CD14-positive monocyte (primary cell): Measurements from ENCODE around the gene DERL3. TPM values are rescaled to one million over a fixed set of nuclear protein-coding genes. Genes with fewer than 3 reads are reported as not detected.
A peak's percentile ranks its signal among the peaks of the same experiment; 100 is the strongest.

ENCODE experiments used
- DNase-seq, 3 donors: peaks; one replicate each; pipeline ENCODE4 v3.0.0-alpha.2; 2011 to 2022
- H2AFZ ChIP-seq: 2 replicates; pipeline ENCODE4 v1.6.0; 2012; ENCODE audit warnings: mild to moderate bottlenecking, low read depth, low read length, inconsistent platforms; ENCODE audit not compliant: insufficient read depth, poor library complexity, severe bottlenecking
- H3K27ac ChIP-seq, 2 donors: 1 replicate in 1 of 2; 2 replicates in 1 of 2; pipeline ENCODE4 v1.5.1; 2012 to 2013; ENCODE audit warnings: low read length in 2 of 2, control low read depth in 1 of 2, inconsistent platforms in 1 of 2, low read depth in 1 of 2, mild to moderate bottlenecking in 1 of 2
- H3K27me3 ChIP-seq, 2 donors: one replicate each; pipeline versions ENCODE4 v1.6.0 to v1.6.1; 2011 to 2013; ENCODE audit warnings: low read length in 2 of 2; ENCODE audit not compliant: control insufficient read depth in 2 of 2, insufficient read depth in 2 of 2
- H3K36me3 ChIP-seq, 2 donors: replicated peaks in 1 of 2; 1 replicate in 1 of 2; 2 replicates in 1 of 2; pipeline versions ENCODE4 v1.5.1 to v1.6.1; 2012 to 2013; ENCODE audit warnings: low read length in 2 of 2, control low read depth in 1 of 2, inconsistent platforms in 1 of 2, mild to moderate bottlenecking in 1 of 2; ENCODE audit not compliant: insufficient read depth in 2 of 2, control insufficient read depth in 1 of 2
- H3K4me1 ChIP-seq, 2 donors: 1 replicate in 1 of 2; 2 replicates in 1 of 2; pipeline versions ENCODE4 v1.5.1 to v1.6.1; 2012 to 2013; ENCODE audit warnings: low read length in 2 of 2, control low read depth in 1 of 2, inconsistent platforms in 1 of 2, mild to moderate bottlenecking in 1 of 2, moderate library complexity in 1 of 2; ENCODE audit not compliant: insufficient read depth in 2 of 2, control insufficient read depth in 1 of 2
- H3K4me2 ChIP-seq: replicated peaks from 2 replicates; pipeline ENCODE3; 2012; ENCODE audit warnings: low read length, moderate library complexity, mild to moderate bottlenecking; ENCODE audit not compliant: poor library complexity, severe bottlenecking; ENCODE audit errors: extremely low read depth
- H3K4me3 ChIP-seq, 3 experiments: fragments of 200-600 bp in 1 of 3; sonication (generic) in 1 of 3; replicated peaks in 1 of 3; 1 replicate in 2 of 3; 2 replicates in 1 of 3; pipeline ENCODE4 v1.5.1; 2011 to 2013; ENCODE audit warnings: low read length in 3 of 3, mild to moderate bottlenecking in 3 of 3, control low read depth in 2 of 3, low read depth in 2 of 3, inconsistent platforms in 1 of 3, moderate library complexity in 1 of 3
- H3K79me2 ChIP-seq: 2 replicates; pipeline ENCODE4 v1.6.0; 2012; ENCODE audit warnings: mild to moderate bottlenecking, control low read depth, inconsistent platforms, low read length, moderate library complexity; ENCODE audit not compliant: insufficient read depth
- H3K9ac ChIP-seq: 2 replicates; pipeline ENCODE4 v1.6.0; 2017; ENCODE audit warnings: low read length, mild to moderate bottlenecking; ENCODE audit not compliant: insufficient read depth, poor library complexity, severe bottlenecking
- H3K9me3 ChIP-seq, 2 donors: replicated peaks in 1 of 2; 1 replicate in 1 of 2; 2 replicates in 1 of 2; pipeline versions ENCODE4 v1.5.1 to v1.6.1; 2012 to 2013; ENCODE audit warnings: low read length in 2 of 2, control low read depth in 1 of 2; ENCODE audit not compliant: control insufficient read depth in 1 of 2, insufficient read depth in 1 of 2
- H4K20me1 ChIP-seq: 2 replicates; pipeline ENCODE4 v1.6.0; 2012; ENCODE audit warnings: mild to moderate bottlenecking, low read length, control low read depth, moderate library complexity; ENCODE audit not compliant: insufficient read depth
- H3K27ac Mint-ChIP-seq, 7 donors: one replicate each; pipeline ENCODE4 v1.8.0; 2020; ENCODE audit warnings: mild to moderate bottlenecking in 7 of 7, mixed read lengths in 7 of 7, moderate library complexity in 6 of 7, inconsistent platforms in 2 of 7
- H3K27me3 Mint-ChIP-seq, 3 donors: one replicate each; pipeline ENCODE4 v1.8.0; 2021 to 2022; ENCODE audit warnings: low read depth in 3 of 3, mild to moderate bottlenecking in 3 of 3, mixed read lengths in 3 of 3, moderate library complexity in 3 of 3, inconsistent platforms in 1 of 3
- H3K36me3 Mint-ChIP-seq, 2 donors: one replicate each; pipeline ENCODE4 v1.8.0; 2020; ENCODE audit warnings: mixed read lengths in 2 of 2, inconsistent platforms in 1 of 2, mild to moderate bottlenecking in 1 of 2
- H3K4me1 Mint-ChIP-seq: one replicate; pipeline ENCODE4 v1.8.0; 2020; ENCODE audit warnings: mild to moderate bottlenecking, mixed read lengths
- H3K4me3 Mint-ChIP-seq, 2 donors: one replicate each; pipeline ENCODE4 v1.8.0; 2020; ENCODE audit warnings: mild to moderate bottlenecking in 2 of 2, mixed read lengths in 2 of 2, moderate library complexity in 1 of 2
- H3K9me3 Mint-ChIP-seq, 7 donors: one replicate each; pipeline ENCODE4 v1.8.0; 2020 to 2022; ENCODE audit warnings: mixed read lengths in 7 of 7, mild to moderate bottlenecking in 6 of 7, moderate library complexity in 6 of 7, inconsistent platforms in 2 of 7
- WGBS: methylation state at CpG from one replicate; pipeline ENCODE4 v1.1.5; 2013; ENCODE audit warnings: missing lambda C conversion rate; ENCODE audit not compliant: insufficient coverage; 5-methylcytosine and 5-hydroxymethylcytosine counted together
- intact Hi-C, 2 donors: fragments of 100-400 bp; cut with micrococcal nuclease; formaldehyde crosslinking; loops; one replicate each; pipeline versions ENCODE4 v1.15.0 to v1.15.1; 2023
- polyA plus RNA-seq, 3 donors: library from polyadenylated mRNA; depleted of rRNA in 1 of 3; unstranded in 2 of 3; stranded (reverse) in 1 of 3; fragments of 300-500 nt in 2 of 3; fragments of >200 nt in 1 of 3; fragmentation: Illumina TruSeq in 2 of 3; gene quantifications; 1 replicate in 2 of 3; 2 replicates in 1 of 3; pipeline ENCODE4 v1.2.3, GENCODE V29; 2012 to 2021
- TF ChIP-seq, protein P1 (sequence below): fragments of 200-600 bp; IDR thresholded peaks from one replicate; pipeline ENCODE4 v1.8.0; 2022; ENCODE audit warnings: antibody characterized with exemption, mild to moderate bottlenecking

DERL3 gene
- polyA plus RNA-seq, 3 donors: 0.23 to 0.64 (median 0.28) TPM

GRCh38 chr22:23833911-23834317, 4.9 kb downstream of the DERL3 start:
- Mint-ChIP-seq H3K4me3 (no peak overlapping the region), H3K27ac (no peak overlapping the region), H3K27me3 (peaks cover 1 to 5% (median 3%) of the 10 kb centered on the region in 3 donors), H3K36me3 (peaks cover 45 to 78% of the 10 kb centered on the region in 2 donors), H3K4me1 (peaks cover 12% of the 10 kb centered on the region), H3K9me3 (no peaks in the 10 kb centered on the region)
- no peak for DNase-seq
- no peaks in the 10 kb centered on the region for H3K9me3 ChIP-seq
- 96% methylated on average over 8 of the region's 13 CpGs for WGBS
- TF ChIP-seq, protein P1, sequence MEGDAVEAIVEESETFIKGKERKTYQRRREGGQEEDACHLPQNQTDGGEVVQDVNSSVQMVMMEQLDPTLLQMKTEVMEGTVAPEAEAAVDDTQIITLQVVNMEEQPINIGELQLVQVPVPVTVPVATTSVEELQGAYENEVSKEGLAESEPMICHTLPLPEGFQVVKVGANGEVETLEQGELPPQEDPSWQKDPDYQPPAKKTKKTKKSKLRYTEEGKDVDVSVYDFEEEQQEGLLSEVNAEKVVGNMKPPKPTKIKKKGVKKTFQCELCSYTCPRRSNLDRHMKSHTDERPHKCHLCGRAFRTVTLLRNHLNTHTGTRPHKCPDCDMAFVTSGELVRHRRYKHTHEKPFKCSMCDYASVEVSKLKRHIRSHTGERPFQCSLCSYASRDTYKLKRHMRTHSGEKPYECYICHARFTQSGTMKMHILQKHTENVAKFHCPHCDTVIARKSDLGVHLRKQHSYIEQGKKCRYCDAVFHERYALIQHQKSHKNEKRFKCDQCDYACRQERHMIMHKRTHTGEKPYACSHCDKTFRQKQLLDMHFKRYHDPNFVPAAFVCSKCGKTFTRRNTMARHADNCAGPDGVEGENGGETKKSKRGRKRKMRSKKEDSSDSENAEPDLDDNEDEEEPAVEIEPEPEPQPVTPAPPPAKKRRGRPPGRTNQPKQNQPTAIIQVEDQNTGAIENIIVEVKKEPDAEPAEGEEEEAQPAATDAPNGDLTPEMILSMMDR: no peak
- H2AFZ ChIP-seq: no peak overlapping the region
- no peak overlapping the region for H3K4me2 ChIP-seq
- peaks cover 30% of the 10 kb centered on the region for H4K20me1 ChIP-seq
- H3K36me3 ChIP-seq: peaks cover 55 to 77% of the 10 kb centered on the region in 2 donors
- intact Hi-C loops: no loop called here
- no peak overlapping the region for H3K9ac ChIP-seq
- peaks cover 9 to 10% of the 10 kb centered on the region in 2 donors for H3K4me1 ChIP-seq
- H3K4me3 ChIP-seq: no peak overlapping the region
- H3K27me3 ChIP-seq: no peaks in the 10 kb centered on the region
- no peak overlapping the region for H3K27ac ChIP-seq
- H3K79me2 ChIP-seq: no peaks in the 10 kb centered on the region

DNA sequence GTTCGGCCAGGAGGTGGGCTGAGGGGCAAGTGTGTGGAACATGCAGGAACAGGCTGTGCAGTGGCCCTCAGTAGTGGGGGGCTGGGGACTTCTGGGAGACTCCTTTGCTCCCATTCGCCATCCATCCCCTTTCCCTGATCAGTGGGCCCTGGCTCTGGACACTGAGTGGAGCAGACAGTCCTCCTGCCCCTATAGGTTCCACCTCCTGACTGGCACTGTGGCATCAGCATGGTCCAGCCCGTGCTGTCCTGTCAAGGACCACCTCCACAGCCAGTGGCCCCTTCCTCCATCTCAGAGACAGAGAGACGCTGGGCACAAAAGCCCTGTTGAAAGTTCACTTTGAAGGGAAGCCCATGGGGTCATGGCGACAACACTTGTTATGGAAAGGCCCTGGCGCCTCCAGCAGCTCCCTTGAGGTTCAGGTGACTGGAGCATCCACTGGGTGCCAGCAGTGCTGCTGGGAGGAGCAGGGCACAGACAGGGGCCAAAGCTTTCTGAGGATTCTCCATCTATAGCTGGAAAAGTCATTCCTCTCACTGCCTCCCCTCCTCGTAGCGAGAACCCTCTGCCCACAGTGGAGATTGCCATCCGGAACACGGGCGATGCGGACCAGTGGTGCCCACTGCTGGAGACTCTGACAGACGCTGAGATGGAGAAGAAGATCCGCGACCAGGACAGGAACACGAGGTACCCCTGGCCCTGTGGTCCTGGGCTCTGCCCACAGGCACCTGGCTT, 5.6 kb downstream of the DERL3 start:
- peak in 1 of 3 donors; percentile 2 for DNase-seq
- Histone ChIP-seq H3K4me2 (no peak overlapping the region), H3K4me1 (peaks cover 5 to 6% of the 10 kb centered on the region in 2 donors), H3K79me2 (no peaks in the 10 kb centered on the region), H3K27me3 (no peaks in the 10 kb centered on the region), H3K9me3 (no peaks in the 10 kb centered on the region), H3K9ac (no peak overlapping the region), H3K36me3 (peaks cover 60 to 83% of the 10 kb centered on the region in 2 donors), H3K27ac (no peak overlapping the region), H3K4me3 (no peak overlapping the region), H2AFZ (no peak overlapping the region), H4K20me1 (peaks cover 30% of the 10 kb centered on the region)
- Mint-ChIP-seq H3K9me3 (peaks cover 0 to 3% (median 0%) of the 10 kb centered on the region in 7 donors), H3K36me3 (peaks cover 50 to 85% of the 10 kb centered on the region in 2 donors), H3K27ac (no peak overlapping the region), H3K4me1 (peaks cover 10% of the 10 kb centered on the region), H3K27me3 (peaks cover 1 to 2% (median 1%) of the 10 kb centered on the region in 3 donors), H3K4me3 (no peak overlapping the region)
- intact Hi-C loops: no loop called here
- WGBS: 98% methylated on average over 15 of the region's 16 CpGs
- TF ChIP-seq, protein P1: no peak
